Psoas muscle (tissue), 8 donors: ENCODE data around the gene HDHD3. TPM values are rescaled to one million over a fixed set of nuclear protein-coding genes. Genes with fewer than 3 reads are reported as not detected.

Source experiments
- ATAC-seq, 4 donors: fragments of 200-7000 bp; cut with Tn5 transposase; one replicate each; pipeline ENCODE4 v1.9.1; 2020; ENCODE audit warnings: moderate library complexity in 3 of 4, mild to moderate bottlenecking in 2 of 4
- DNase-seq, 2 donors: peaks; one replicate each; pipeline ENCODE4 v3.0.0-alpha.2; 2020
- H3K27ac ChIP-seq: fragments of 200-600 bp; one replicate; pipeline ENCODE4 v1.8.0; 2022
- H3K27me3 ChIP-seq, 3 donors: fragments of 200-600 bp in 1 of 3; one replicate each; pipeline versions ENCODE4 v1.6.1 to v1.8.0; 2013 to 2022; ENCODE audit warnings: low read length in 2 of 3, mild to moderate bottlenecking in 2 of 3, moderate library complexity in 1 of 3; ENCODE audit not compliant: insufficient read depth in 3 of 3
- H3K36me3 ChIP-seq, 2 donors: fragments of 200-600 bp in 1 of 2; one replicate each; pipeline versions ENCODE4 v1.6.1 to v1.8.0; 2013 to 2022; ENCODE audit warnings: low read depth in 1 of 2, mild to moderate bottlenecking in 1 of 2, moderate library complexity in 1 of 2; ENCODE audit not compliant: insufficient read depth in 1 of 2
- H3K4me1 ChIP-seq: fragments of 200-600 bp; one replicate; pipeline ENCODE4 v1.8.0; 2022
- H3K4me3 ChIP-seq: fragments of 200-600 bp; one replicate; pipeline ENCODE4 v1.8.0; 2022; ENCODE audit warnings: mild to moderate bottlenecking
- H3K9me3 ChIP-seq: fragments of 200-600 bp; one replicate; pipeline ENCODE4 v1.8.0; 2022
- WGBS, 3 donors: extraction: QIAGEN DNeasy Blood & Tissue Kit; methylation state at CpG; one replicate each; pipeline versions ENCODE4 v1.1.6 to v1.1.7; 2013; 5-methylcytosine and 5-hydroxymethylcytosine counted together
- intact Hi-C, 2 donors: fragments of 100-400 bp; cut with DNase I; formaldehyde crosslinking; loops; one replicate each; pipeline versions ENCODE4 v1.11.0 to v1.14.2; 2022
- polyA plus RNA-seq, 3 donors: library from polyadenylated mRNA; stranded (reverse); fragments of 200-250 nt; gene quantifications; one replicate each; pipeline ENCODE4 v1.2.3, GENCODE V29; 2013
- total RNA-seq, 4 donors: library from RNA; stranded (reverse); fragmentation: NEBNext Ultra II Directional in 2 of 4; extraction: Animal tissue kit (Norgen Biotek cat#: 25700) in 2 of 4; gene quantifications; one replicate each; pipeline versions ENCODE4 v1.2.1 to v1.2.4, GENCODE V29; 2021 to 2023
- TF ChIP-seq, protein P1 (sequence below): fragments of 200-600 bp; IDR thresholded peaks from one replicate; pipeline ENCODE4 v1.8.0; 2022; ENCODE audit warnings: antibody characterized with exemption
- donor health status: healthy with polysubstance abuse.
- donor health status: DM: no; HTN: no; CAD: no; lungs with moderate emphysema.
- donor health status: Bipolar disorder and iron deficiency.
- donor health status: healthy.
- donor health status: DM: yes; HTN: yes; CAD: no.
- donor health status: DM: no; HTN: no; CAD: no.
- donor health status: DM: no; HTN: no; CAD: no.
- donor health status: DM: yes; HTN: yes; CAD: no.

HDHD3 gene
- total and polyA plus RNA-seq, 7 donors = 7.0 to 14.9 (median 9.8) TPM

DNA sequence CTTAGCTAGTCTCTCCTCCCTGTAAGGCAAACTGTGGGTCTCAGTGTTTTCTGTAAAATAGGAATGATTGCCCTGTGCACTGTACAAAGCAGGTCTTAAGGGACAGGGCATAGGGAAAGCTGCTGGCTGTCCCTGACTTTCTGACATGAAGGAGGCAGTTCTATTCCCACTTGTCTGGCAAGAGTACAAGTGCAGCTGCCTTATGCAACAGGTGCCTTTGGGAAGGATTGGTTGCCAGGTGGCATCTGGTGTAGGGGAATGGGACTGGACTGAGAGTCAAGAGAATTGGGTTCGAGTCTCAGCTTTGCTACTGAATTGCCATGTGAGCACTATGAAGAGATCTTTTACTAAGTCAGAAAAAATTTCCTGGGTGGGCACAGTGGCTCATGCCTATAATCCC is 17.4 kb downstream of the HDHD3 start:
- DNase-seq (no peak), ATAC-seq (peak in 2 of 4 donors; percentile 35 to 42)
- 35 to 40% (median 35%) methylated on average over 1 of the region's 1 CpG for WGBS, 3 donors
- TF ChIP-seq, protein P1, sequence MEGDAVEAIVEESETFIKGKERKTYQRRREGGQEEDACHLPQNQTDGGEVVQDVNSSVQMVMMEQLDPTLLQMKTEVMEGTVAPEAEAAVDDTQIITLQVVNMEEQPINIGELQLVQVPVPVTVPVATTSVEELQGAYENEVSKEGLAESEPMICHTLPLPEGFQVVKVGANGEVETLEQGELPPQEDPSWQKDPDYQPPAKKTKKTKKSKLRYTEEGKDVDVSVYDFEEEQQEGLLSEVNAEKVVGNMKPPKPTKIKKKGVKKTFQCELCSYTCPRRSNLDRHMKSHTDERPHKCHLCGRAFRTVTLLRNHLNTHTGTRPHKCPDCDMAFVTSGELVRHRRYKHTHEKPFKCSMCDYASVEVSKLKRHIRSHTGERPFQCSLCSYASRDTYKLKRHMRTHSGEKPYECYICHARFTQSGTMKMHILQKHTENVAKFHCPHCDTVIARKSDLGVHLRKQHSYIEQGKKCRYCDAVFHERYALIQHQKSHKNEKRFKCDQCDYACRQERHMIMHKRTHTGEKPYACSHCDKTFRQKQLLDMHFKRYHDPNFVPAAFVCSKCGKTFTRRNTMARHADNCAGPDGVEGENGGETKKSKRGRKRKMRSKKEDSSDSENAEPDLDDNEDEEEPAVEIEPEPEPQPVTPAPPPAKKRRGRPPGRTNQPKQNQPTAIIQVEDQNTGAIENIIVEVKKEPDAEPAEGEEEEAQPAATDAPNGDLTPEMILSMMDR = no peak
- Histone ChIP-seq H3K27me3 (peaks cover 0 to 3% (median 0%) of the 10 kb centered on the region in 3 donors), H3K36me3 (no peaks in the 10 kb centered on the region), H3K27ac (no peak overlapping the region), H3K9me3 (no peaks in the 10 kb centered on the region), H3K4me1 (no peaks in the 10 kb centered on the region), H3K4me3 (no peak overlapping the region)
- intact Hi-C loops = no loop called here

DNA sequence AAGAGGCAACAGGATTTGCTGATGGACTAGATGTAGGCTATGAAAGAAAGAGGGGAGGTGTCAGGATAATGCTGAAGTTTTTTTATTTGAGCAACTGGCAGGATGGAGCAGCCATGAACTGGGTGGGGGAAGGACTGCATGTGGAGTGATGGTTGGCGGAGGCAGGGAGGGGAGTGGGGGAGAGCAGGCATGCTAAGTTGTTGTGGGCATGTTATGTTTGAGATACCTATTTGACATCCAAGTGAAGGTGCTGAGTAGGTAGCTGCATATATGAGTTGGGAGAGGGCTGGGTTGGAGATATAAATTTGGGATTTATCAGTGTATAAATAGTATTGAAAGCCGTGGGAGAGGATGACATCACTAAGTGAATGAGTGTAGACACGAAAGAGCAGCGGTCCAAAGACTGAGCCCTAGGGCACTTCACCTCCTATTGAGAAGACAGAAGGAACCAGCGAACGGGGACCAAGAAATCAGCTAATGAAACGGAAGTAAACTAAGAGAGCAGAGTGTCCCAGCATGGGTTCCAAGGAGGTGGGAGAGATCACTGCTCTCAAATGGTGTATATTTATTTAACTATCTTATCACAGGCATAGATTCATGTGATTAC is 20.0 kb downstream of the HDHD3 start:
- TF ChIP-seq, protein P1 = no peak

DNA sequence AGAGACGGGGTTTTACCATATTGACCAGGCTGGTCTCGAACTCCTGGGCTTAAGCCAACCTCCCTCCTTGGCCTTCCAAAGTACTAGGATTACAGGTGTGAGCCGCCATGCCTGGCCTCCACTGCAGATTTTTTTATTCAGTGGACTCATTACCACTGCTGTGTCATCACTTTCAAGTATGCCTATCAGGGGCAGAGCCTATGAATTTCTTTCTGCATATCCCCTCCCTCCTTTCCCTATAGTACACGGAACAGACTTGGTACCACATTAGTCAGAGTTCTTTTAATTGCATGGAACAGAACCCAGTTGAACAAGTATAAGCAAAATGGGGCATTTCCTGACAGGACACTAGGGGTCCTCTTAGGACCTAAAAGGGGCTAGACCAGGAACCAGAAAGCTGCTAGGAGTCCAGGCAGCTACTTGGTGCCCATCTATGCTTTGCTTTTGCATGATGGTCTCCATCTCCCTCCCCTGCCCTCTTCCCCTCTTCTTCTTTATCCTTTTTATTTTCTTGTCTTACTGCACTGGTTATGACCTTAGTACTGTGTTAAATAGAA is 21.7 kb downstream of the HDHD3 start:
- intact Hi-C loops = no loop called here
- WGBS, 3 donors = 74 to 79% (median 76%) methylated on average over 4 of the region's 4 CpGs
- Histone ChIP-seq H3K9me3 (no peaks in the 10 kb centered on the region), H3K4me3 (no peak overlapping the region), H3K27ac (no peak overlapping the region), H3K4me1 (no peaks in the 10 kb centered on the region), H3K36me3 (no peaks in the 10 kb centered on the region), H3K27me3 (peaks cover 0 to 27% (median 0%) of the 10 kb centered on the region in 3 donors)
- DNase-seq (no peak), ATAC-seq (no peak)
- TF ChIP-seq, protein P1 = no peak

More for the DNA sequence above, 20.0 kb downstream of the HDHD3 start:
- Histone ChIP-seq H3K9me3 (no peaks in the 10 kb centered on the region), H3K4me1 (no peaks in the 10 kb centered on the region), H3K36me3 (no peaks in the 10 kb centered on the region), H3K27me3 (peaks cover 0 to 10% (median 0%) of the 10 kb centered on the region in 3 donors), H3K27ac (no peak overlapping the region), H3K4me3 (no peak overlapping the region)
- DNase-seq (no peak), ATAC-seq (no peak)
- 77 to 82% (median 77%) methylated on average over 7 of the region's 7 CpGs for WGBS, 3 donors
- intact Hi-C loops = no loop called here

DNA sequence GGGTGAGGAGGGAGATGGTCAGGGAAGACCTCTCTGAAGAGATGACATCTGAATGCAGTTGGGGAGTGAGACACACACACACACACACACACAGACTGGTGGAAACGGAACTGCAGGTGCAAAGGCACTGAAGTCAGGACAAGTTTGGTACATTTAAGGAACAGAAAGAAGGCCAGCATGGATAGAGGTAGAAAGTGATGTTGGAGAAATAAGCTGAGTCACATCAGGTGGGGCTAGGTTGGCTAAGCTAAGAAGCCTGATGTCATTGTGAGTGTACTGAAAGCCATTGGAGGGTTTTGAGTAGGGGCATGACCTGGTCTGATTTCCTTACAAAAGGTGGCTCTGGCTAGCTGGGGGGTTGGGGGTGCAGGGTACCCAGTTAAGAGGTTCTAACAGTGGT is 24.4 kb downstream of the HDHD3 start:
- ATAC-seq = no peak
- Histone ChIP-seq H3K4me3 (no peak overlapping the region), H3K27me3 (peaks cover 0 to 41% (median 2%) of the 10 kb centered on the region in 3 donors), H3K36me3 (no peaks in the 10 kb centered on the region), H3K9me3 (no peaks in the 10 kb centered on the region), H3K4me1 (no peaks in the 10 kb centered on the region), H3K27ac (no peak overlapping the region)
- 72 to 92% (median 85%) methylated on average over 1 of the region's 1 CpG for WGBS, 3 donors
- DNase-seq = no peak
- TF ChIP-seq, protein P1 = no peak
- intact Hi-C loops = no loop called here

DNA sequence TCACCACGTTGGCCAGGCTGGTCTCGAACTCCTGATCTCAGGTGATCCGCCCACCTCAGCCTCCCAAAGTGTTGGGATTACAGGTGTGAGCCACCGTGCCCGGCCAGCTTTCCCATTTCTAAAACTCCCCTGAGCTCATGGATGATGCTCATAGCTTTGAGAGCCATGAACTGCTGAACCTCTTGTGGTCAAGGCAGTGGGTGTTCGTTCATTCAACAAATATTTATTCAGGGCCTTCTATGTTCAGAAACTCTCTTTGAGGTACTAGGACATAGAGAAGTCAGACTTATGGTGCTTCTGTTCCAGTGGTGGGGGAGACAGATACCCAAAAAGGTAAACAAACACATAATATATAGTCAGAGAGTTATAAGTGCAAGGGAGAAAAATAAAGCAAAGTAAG is 24.8 kb downstream of the HDHD3 start:
- H3K4me1 ChIP-seq = no peaks in the 10 kb centered on the region
- H3K4me3 ChIP-seq = no peak overlapping the region
- intact Hi-C loops = no loop called here
- H3K9me3 ChIP-seq = no peaks in the 10 kb centered on the region
- H3K27me3 ChIP-seq = peaks cover 0 to 41% (median 2%) of the 10 kb centered on the region in 3 donors
- ATAC-seq (no peak), DNase-seq (no peak)
- no peak overlapping the region for H3K27ac ChIP-seq
- no peaks in the 10 kb centered on the region for H3K36me3 ChIP-seq
- TF ChIP-seq, protein P1 = no peak
- 73 to 80% (median 73%) methylated on average over 6 of the region's 6 CpGs for WGBS, 3 donors
